A549 (cell line): ENCODE measurements around the gene ST6GAL1. TPM values are rescaled to one million over a fixed set of nuclear protein-coding genes. Genes with fewer than 3 reads are reported as not detected.

Source experiments
- ATAC-seq, 2 experiments: fragments of 200-7000 bp in 1 of 2; fragments of >200 bp in 1 of 2; cut with Nextera tagmentation in 1 of 2; cut with Tn5 transposase in 1 of 2; 3 replicates each; pipeline versions ENCODE4 v1.8.0 to v1.9.1; 2018 to 2020; ENCODE audit warnings: mild to moderate bottlenecking in 1 of 2, moderate library complexity in 1 of 2
- CTCF ChIA-PET: fragments of 300-600 bp; sonication (Branson Sonifier 250); formaldehyde crosslinking; extraction: SDS; loops from one replicate; lab custom pipeline; 2021; ENCODE audit warnings: antibody characterized with exemption, inconsistent platforms; lab: Yijun Ruan, JAX
- POLR2A ChIA-PET: fragments of 350-600 bp; formaldehyde crosslinking; extraction: SDS; loops from one replicate; lab custom pipeline; 2021; ENCODE audit warnings: antibody characterized with exemption, inconsistent platforms; lab: Yijun Ruan, JAX
- DNase-seq, 2 experiments: peaks; one replicate each; pipeline versions ENCODE4 v3.0.0 to v3.0.0-alpha.2; 2011 to 2016; ENCODE audit warnings: low read depth in 1 of 2, low spot score in 1 of 2
- FAIRE-seq: peaks from 2 replicates; lab custom pipeline; 2011; peaks lifted over from hg19 to GRCh38; lab: Jason Lieb, UNC
- H3K27ac ChIP-seq, 2 experiments: fragments of >200 bp; sonication (Bioruptor Twin); formaldehyde crosslinking; 3 replicates each; pipeline ENCODE4 v1.5.1; 2016 to 2017
- H3K4me1 ChIP-seq: fragments of >200 bp; sonication (Bioruptor Twin); formaldehyde crosslinking; 3 replicates; pipeline ENCODE4 v1.6.1; 2016
- H3K4me2 ChIP-seq: fragments of >200 bp; sonication (Bioruptor Twin); formaldehyde crosslinking; 3 replicates; pipeline ENCODE4 v1.6.1; 2016
- H3K4me3 ChIP-seq: fragments of >200 bp; sonication (Bioruptor Twin); formaldehyde crosslinking; 3 replicates; pipeline ENCODE4 v1.5.1; 2016
- H3K9me3 ChIP-seq: fragments of >200 bp; sonication (Bioruptor Twin); formaldehyde crosslinking; 3 replicates; pipeline ENCODE4 v1.6.1; 2016
- CBX2 ChIP-seq: fragments of 200-600 bp; sonication (generic); IDR thresholded peaks from 2 replicates; pipeline ENCODE4 v1.6.1; 2016; ENCODE audit warnings: low read depth, mild to moderate bottlenecking, borderline replicate concordance
- CEBPB ChIP-seq, 2 experiments: fragments of >200 bp in 1 of 2; sonication (Bioruptor Twin) in 1 of 2; formaldehyde crosslinking in 1 of 2; IDR thresholded peaks; 2 replicates each; pipeline ENCODE4 v1.6.1; 2012 to 2016
- CHD2 ChIP-seq: fragments of 150-350 bp; IDR thresholded peaks from 2 replicates; pipeline ENCODE4 v1.6.1; 2014; ENCODE audit warnings: low read length; ENCODE audit not compliant: partially characterized antibody
- EHF ChIP-seq: fragments of 250-450 bp; sonication (Bioruptor Pico); IDR thresholded peaks from 2 replicates; pipeline ENCODE4 v1.5.0; 2020; ENCODE audit warnings: mild to moderate bottlenecking
- EHMT2 ChIP-seq: fragments of 200-600 bp; sonication (generic); IDR thresholded peaks from 2 replicates; pipeline ENCODE4 v1.6.1; 2016; ENCODE audit warnings: antibody characterized with exemption, low read depth, mild to moderate bottlenecking, moderate library complexity
- FOSB ChIP-seq: fragments of 250-450 bp; sonication (Bioruptor Pico); IDR thresholded peaks from 2 replicates; pipeline ENCODE4 v1.5.0; 2020; ENCODE audit warnings: mild to moderate bottlenecking, moderate library complexity
- GATA3 ChIP-seq: IDR thresholded peaks from 2 replicates; pipeline ENCODE4 v1.6.1; 2012; ENCODE audit warnings: borderline replicate concordance
- HOXA7 ChIP-seq: fragments of 250-450 bp; sonication (Bioruptor Pico); IDR thresholded peaks from 2 replicates; pipeline ENCODE4 v1.5.0; 2020; ENCODE audit warnings: mild to moderate bottlenecking, moderate library complexity
- HOXB13 ChIP-seq: fragments of 250-450 bp; sonication (Bioruptor Pico); IDR thresholded peaks from 2 replicates; pipeline ENCODE4 v1.5.0; 2020; ENCODE audit warnings: low read depth, mild to moderate bottlenecking, moderate library complexity
- JUN ChIP-seq, 2 experiments: fragments of >200 bp; sonication (Bioruptor Twin); formaldehyde crosslinking; IDR thresholded peaks; 2 replicates in 1 of 2; 3 replicates in 1 of 2; pipeline ENCODE4 v1.6.1; 2016 to 2017
- JUNB ChIP-seq: fragments of >200 bp; sonication (Bioruptor Twin); formaldehyde crosslinking; IDR thresholded peaks from 2 replicates; pipeline ENCODE4 v1.6.1; 2016
- PHF8 ChIP-seq: fragments of 200-600 bp; sonication (generic); IDR thresholded peaks from 2 replicates; pipeline ENCODE4 v1.6.1; 2016; ENCODE audit warnings: low read depth, mild to moderate bottlenecking, antibody characterized with exemption, moderate library complexity, borderline replicate concordance
- POLR2AphosphoS2 ChIP-seq: conservative IDR thresholded peaks from 2 replicates; pipeline ENCODE4 v1.6.1; 2012; ENCODE audit warnings: low read length, improper control_type of control experiment, inconsistent platforms
- RCOR1 ChIP-seq: fragments of 150-350 bp; IDR thresholded peaks from 2 replicates; pipeline ENCODE4 v1.6.1; 2014; ENCODE audit warnings: antibody characterized with exemption, low read length, low read depth
- RFX5 ChIP-seq: fragments of 450-650 bp; IDR thresholded peaks from 2 replicates; pipeline ENCODE4 v1.7.1; 2014; ENCODE audit warnings: antibody characterized with exemption, mild to moderate bottlenecking, moderate library complexity
- RNF2 ChIP-seq: fragments of 200-600 bp; sonication (generic); IDR thresholded peaks from 2 replicates; pipeline ENCODE4 v1.6.1; 2016; ENCODE audit warnings: low read depth, mild to moderate bottlenecking, antibody characterized with exemption, moderate library complexity, borderline replicate concordance
- SMC3 ChIP-seq: fragments of >200 bp; sonication (Bioruptor Twin); formaldehyde crosslinking; IDR thresholded peaks from 3 replicates; pipeline ENCODE4 v1.6.1; 2018; ENCODE audit warnings: inconsistent platforms
- ZNF302 ChIP-seq: fragments of 250-450 bp; sonication (Bioruptor Pico); IDR thresholded peaks from 2 replicates; pipeline ENCODE4 v1.9.0; 2021; ENCODE audit warnings: inconsistent platforms, mild to moderate bottlenecking, moderate library complexity
- WGBS: methylation state at CpG from one replicate; pipeline ENCODE4 v1.1.6; 2017; ENCODE audit errors: missing lambda C conversion rate; 5-methylcytosine and 5-hydroxymethylcytosine counted together
- polyA plus RNA-seq, 4 experiments: library from polyadenylated mRNA; depleted of rRNA in 3 of 4; stranded (reverse); fragments of >200 nt; fragmentation: RNase III in 1 of 4; extraction: RNeasy Plus Mini Kit Qiagen cat#74134 plus additional on column Dnase treatment in 1 of 4; gene quantifications; 2 replicates in 3 of 4; 3 replicates in 1 of 4; pipeline ENCODE4 v1.2.3, GENCODE V29; 2011 to 2017
- TF ChIP-seq, protein P1 (sequence below): IDR thresholded peaks from 2 replicates; pipeline ENCODE4 v1.6.1; 2012
- TF ChIP-seq, protein P2 (sequence below): fragments of >200 bp; sonication (Bioruptor Twin); formaldehyde crosslinking; IDR thresholded peaks from 3 replicates; pipeline ENCODE4 v1.5.1; 2016

ST6GAL1 gene
- polyA plus RNA-seq, 2 of the 4 experiments (the other 2 are of a cell fraction): 3.9 to 6.5 TPM

DNA sequence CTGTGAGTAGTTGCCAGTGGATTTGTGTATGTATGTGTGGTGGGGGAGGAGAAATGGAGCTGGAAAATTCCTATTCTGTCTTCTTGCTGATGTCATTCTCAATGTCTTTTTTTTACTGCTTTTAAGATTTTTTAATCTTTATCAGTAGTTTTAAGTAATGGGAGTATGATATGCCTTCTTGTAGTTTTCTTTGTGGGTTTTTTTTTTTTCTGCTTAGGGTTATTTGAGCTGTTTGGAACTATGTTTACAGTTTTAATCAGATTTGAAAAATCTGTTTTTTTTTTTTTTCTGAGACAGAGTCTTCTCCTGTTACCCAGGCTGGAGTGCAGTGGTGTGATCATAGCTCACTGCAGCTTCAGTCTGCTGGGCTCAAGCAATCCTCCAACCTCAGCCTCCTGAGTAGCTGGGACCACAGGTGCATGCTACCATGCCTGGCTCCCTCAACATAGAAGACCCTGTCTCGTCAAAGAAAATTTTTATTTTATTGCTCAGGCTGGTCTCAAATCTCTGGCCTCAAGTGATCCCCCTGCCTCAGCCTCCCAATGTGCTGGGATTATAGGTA lies 171.8 kb downstream of the ST6GAL1 start:
- ChIA-PET CTCF (interaction anchor here (0.8 to 2.9 kb wide), 4 partner anchors 11 to 1937 kb away, joined by 3 to 12 read pairs (median 4); no protein-coding TSS in a partner anchor), POLR2A (no interaction called here)
- DNase-seq: no peak
- no peaks in the 10 kb centered on the region for H3K9me3 ChIP-seq
- peak overlapping the region; percentile 25; the same call in 1 of the 3 replicates for H3K4me3 ChIP-seq
- TF ChIP-seq EHF (CRISPR knock-in tag): no peak
- TF ChIP-seq, protein P1, sequence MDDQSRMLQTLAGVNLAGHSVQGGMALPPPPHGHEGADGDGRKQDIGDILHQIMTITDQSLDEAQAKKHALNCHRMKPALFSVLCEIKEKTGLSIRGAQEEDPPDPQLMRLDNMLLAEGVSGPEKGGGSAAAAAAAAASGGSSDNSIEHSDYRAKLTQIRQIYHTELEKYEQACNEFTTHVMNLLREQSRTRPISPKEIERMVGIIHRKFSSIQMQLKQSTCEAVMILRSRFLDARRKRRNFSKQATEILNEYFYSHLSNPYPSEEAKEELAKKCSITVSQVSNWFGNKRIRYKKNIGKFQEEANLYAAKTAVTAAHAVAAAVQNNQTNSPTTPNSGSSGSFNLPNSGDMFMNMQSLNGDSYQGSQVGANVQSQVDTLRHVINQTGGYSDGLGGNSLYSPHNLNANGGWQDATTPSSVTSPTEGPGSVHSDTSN: no peak
- TF ChIP-seq ZNF302 (CRISPR knock-in tag): no peak
- no peak for TF ChIP-seq CEBPB (IDR thresholded peaks at IDR 0.05)
- TF ChIP-seq EHMT2: no peak
- TF ChIP-seq FOSB (CRISPR knock-in tag): no peak
- no peak for TF ChIP-seq HOXB13
- TF ChIP-seq POLR2AphosphoS2: no peak
- TF ChIP-seq, protein P2, sequence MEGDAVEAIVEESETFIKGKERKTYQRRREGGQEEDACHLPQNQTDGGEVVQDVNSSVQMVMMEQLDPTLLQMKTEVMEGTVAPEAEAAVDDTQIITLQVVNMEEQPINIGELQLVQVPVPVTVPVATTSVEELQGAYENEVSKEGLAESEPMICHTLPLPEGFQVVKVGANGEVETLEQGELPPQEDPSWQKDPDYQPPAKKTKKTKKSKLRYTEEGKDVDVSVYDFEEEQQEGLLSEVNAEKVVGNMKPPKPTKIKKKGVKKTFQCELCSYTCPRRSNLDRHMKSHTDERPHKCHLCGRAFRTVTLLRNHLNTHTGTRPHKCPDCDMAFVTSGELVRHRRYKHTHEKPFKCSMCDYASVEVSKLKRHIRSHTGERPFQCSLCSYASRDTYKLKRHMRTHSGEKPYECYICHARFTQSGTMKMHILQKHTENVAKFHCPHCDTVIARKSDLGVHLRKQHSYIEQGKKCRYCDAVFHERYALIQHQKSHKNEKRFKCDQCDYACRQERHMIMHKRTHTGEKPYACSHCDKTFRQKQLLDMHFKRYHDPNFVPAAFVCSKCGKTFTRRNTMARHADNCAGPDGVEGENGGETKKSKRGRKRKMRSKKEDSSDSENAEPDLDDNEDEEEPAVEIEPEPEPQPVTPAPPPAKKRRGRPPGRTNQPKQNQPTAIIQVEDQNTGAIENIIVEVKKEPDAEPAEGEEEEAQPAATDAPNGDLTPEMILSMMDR: no peak
- FAIRE-seq: no peak
- WGBS: 88% methylated on average over 1 of the region's 1 CpG
- H3K4me1 ChIP-seq: peaks cover 15% of the 10 kb centered on the region; the same call in 2 of the 3 replicates
- H3K27ac ChIP-seq: peak overlapping the region; percentile 56 to 70
- ATAC-seq: no peak
- H3K4me2 ChIP-seq: peak overlapping the region; percentile 72

DNA sequence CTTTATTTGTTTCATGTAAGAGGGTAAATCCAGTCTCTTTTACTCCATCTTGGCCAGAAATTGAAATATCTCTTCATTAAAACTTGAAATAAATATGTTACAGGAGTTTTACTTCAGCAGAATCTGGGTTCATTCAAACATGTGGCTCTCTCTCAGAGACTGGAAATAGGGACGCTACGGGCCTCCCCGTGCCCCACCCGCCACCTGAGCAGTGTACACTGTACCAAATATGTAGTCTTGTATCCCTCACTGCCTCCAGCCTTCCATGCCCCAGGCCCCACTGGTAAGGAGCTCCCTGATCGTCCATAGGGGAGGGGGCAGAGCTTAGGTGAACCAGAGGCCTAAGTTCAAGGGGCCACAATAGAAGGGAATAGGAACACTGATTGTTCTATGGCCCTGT lies 172.9 kb downstream of the ST6GAL1 start:
- Histone ChIP-seq H3K27ac (no peak overlapping the region), H3K4me3 (no peak overlapping the region), H3K4me2 (no peak overlapping the region), H3K9me3 (no peaks in the 10 kb centered on the region), H3K4me1 (peaks cover 15% of the 10 kb centered on the region; the same call in 2 of the 3 replicates)
- ChIA-PET POLR2A (no interaction called here), CTCF (interaction anchor here (2.9 kb wide), 1 partner anchor 10 kb away, joined by 12 read pairs; no protein-coding TSS in a partner anchor)
- 84% methylated on average over 3 of the region's 5 CpGs for WGBS
- TF ChIP-seq FOSB (CRISPR knock-in tag) (no peak), CBX2 (no peak), RFX5 (no peak), SMC3 (no peak), JUNB (no peak), JUN (IDR thresholded peaks at IDR 0.05) (no peak), RNF2 (no peak), PHF8 (no peak), CHD2 (no peak), ZNF302 (CRISPR knock-in tag) (no peak), HOXA7 (CRISPR knock-in tag) (no peak), GATA3 (no peak), RCOR1 (no peak)
- TF ChIP-seq, protein P1: no peak
- ATAC-seq (no peak), FAIRE-seq (no peak), DNase-seq (no peak)
